Common myeloid progenitor, CD34-positive (primary cell): ENCODE results near the gene IFITM10.

Experiments used
- CTCF ChIA-PET: fragments of 350-600 bp; sonication (Branson Sonifier 250); formaldehyde crosslinking; loops from one replicate; lab custom pipeline; 2021; ENCODE audit warnings: antibody characterized with exemption; lab: Charles Lee
- POLR2A ChIA-PET: fragments of 350-600 bp; sonication (Branson Sonifier 250); formaldehyde crosslinking; loops from one replicate; lab custom pipeline; 2021; ENCODE audit warnings: antibody characterized with exemption; lab: Charles Lee
- DNase-seq, 3 donors: peaks; one replicate each; pipeline versions ENCODE4 v3.0.0 to v3.0.0-alpha.2; 2013
- H3K27ac ChIP-seq, 2 experiments: 1 replicate in 1 of 2; 2 replicates in 1 of 2; pipeline ENCODE4 v1.7.0; 2013; ENCODE audit warnings: inconsistent platforms in 2 of 2, low read length in 2 of 2, mild to moderate bottlenecking in 2 of 2, low read depth in 1 of 2, moderate library complexity in 1 of 2; ENCODE audit not compliant: severe bottlenecking in 2 of 2, insufficient read depth in 1 of 2, poor library complexity in 1 of 2
- H3K27me3 ChIP-seq, 5 experiments: replicated peaks in 2 of 5; 1 replicate in 3 of 5; 2 replicates in 2 of 5; pipeline versions ENCODE4 v1.6.1 to v1.7.0; 2013; ENCODE audit warnings: low read length in 4 of 5, mild to moderate bottlenecking in 2 of 5, moderate library complexity in 2 of 5, inconsistent platforms in 1 of 5; ENCODE audit not compliant: insufficient read depth in 5 of 5, control insufficient read depth in 4 of 5
- H3K36me3 ChIP-seq, 4 experiments: 1 replicate in 2 of 4; 2 replicates in 2 of 4; pipeline versions ENCODE4 v1.6.1 to v1.7.0; 2013; ENCODE audit warnings: low read length in 3 of 4, control low read depth in 1 of 4, mild to moderate bottlenecking in 1 of 4; ENCODE audit not compliant: control insufficient read depth in 4 of 4, insufficient read depth in 4 of 4
- H3K4me1 ChIP-seq, 4 experiments: 1 replicate in 3 of 4; 2 replicates in 1 of 4; pipeline versions ENCODE4 v1.6.1 to v1.7.1; 2013; ENCODE audit warnings: low read length in 3 of 4, mild to moderate bottlenecking in 3 of 4, control low read depth in 1 of 4, inconsistent platforms in 1 of 4, moderate library complexity in 1 of 4; ENCODE audit not compliant: control insufficient read depth in 4 of 4, insufficient read depth in 4 of 4; ENCODE audit errors: control extremely low read depth in 1 of 4
- H3K4me3 ChIP-seq, 7 experiments: 1 replicate in 4 of 7; 2 replicates in 3 of 7; pipeline versions ENCODE4 v1.5.1 to v1.7.0; 2013; ENCODE audit warnings: mild to moderate bottlenecking in 7 of 7, low read length in 6 of 7, moderate library complexity in 6 of 7, inconsistent platforms in 2 of 7, low read depth in 2 of 7, control low read depth in 1 of 7; ENCODE audit not compliant: insufficient read depth in 4 of 7, control insufficient read depth in 1 of 7; ENCODE audit errors: extremely low read depth in 1 of 7
- H3K9me3 ChIP-seq, 5 experiments: 1 replicate in 4 of 5; 2 replicates in 1 of 5; pipeline versions ENCODE4 v1.6.1 to v1.7.1; 2013; ENCODE audit warnings: low read length in 4 of 5, mild to moderate bottlenecking in 2 of 5, inconsistent platforms in 1 of 5, low read depth in 1 of 5, moderate library complexity in 1 of 5; ENCODE audit not compliant: control insufficient read depth in 4 of 5, insufficient read depth in 2 of 5; ENCODE audit errors: control extremely low read depth in 1 of 5
- WGBS: methylation state at CpG from one replicate; pipeline ENCODE4 v1.1.5; 2013; ENCODE audit not compliant: insufficient coverage; 5-methylcytosine and 5-hydroxymethylcytosine counted together

Gene IFITM10

DNA sequence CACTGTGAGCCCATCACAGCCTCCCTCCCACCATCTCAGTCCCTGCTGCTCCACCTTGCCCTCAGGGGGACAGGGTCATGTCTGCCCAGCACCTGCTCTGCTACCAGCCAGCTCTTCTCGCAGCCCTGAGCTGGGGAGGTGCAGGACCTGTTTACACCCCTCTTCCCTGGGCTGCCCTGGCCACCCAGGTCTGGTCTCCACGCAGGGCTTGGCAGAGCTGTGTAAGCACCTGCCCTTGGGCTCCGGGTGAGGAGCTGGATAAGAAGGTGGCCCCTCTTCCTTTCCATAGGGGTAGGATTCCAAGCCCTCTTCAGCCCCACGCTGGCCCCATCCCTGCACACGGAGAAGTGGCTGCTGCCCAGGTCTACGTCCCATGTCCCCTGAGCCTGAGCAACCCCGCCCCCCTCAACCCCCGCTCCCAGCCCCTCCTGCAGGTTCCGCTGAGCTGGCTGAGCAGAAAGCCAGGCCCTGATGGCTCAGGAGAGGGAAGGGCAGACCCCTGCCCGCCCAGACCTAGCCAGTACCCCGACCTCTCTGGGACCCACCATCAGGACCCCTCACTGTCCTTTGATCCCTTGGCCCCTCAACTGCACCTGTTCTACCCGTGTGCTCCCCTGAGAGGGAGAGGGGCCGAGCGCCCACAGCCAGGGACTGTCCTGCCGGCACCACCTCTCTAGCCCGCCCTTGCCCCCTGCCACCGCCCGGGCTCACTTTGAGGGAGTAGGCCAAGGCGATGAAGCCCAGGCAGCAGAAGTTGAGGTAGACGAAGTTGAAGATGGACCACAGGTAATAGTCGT lies 3.2 kb downstream of the IFITM10 start:
- WGBS = 98% methylated on average over 18 of the region's 21 CpGs
- H3K27ac ChIP-seq = no peak overlapping the region
- no peak overlapping the region for H3K4me3 ChIP-seq
- ChIA-PET POLR2A (no interaction called here), CTCF (interaction anchor here (1.7 kb wide), 1 partner anchor 62 kb away, joined by 4 read pairs; no protein-coding TSS in a partner anchor)
- DNase-seq = no peak
- peaks cover 0 to 48% (median 43%) of the 10 kb centered on the region in 4 experiments for H3K4me1 ChIP-seq
- H3K27me3 ChIP-seq = peaks cover 0 to 31% (median 5%) of the 10 kb centered on the region in 5 experiments
- H3K36me3 ChIP-seq = peaks cover 0 to 9% (median 0%) of the 10 kb centered on the region in 4 experiments
- no peaks in the 10 kb centered on the region for H3K9me3 ChIP-seq

DNA sequence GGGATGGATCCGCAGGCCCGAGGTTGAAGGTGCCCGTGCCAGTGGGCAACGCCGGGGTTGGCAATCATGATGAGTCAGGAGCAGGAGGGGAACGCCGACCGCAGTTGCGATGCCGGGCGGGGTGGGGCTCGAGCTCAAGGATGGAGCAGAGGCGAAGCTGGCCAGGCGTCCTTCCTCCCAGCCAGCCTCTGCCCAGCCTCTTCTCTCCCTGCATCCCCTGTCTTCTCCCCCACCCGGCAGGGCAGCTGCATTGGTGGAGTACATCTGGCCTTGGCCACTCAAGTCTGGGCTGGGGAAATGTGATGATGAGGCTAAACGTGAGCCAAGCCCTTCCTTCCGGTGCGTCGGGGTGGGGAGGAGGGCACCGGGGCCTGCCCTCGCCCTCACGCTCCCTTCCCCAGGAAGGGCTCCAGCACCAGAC lies 3.9 kb downstream of the IFITM10 start:
- H3K9me3 ChIP-seq = no peaks in the 10 kb centered on the region
- no peak overlapping the region for H3K27ac ChIP-seq
- DNase-seq = no peak
- ChIA-PET CTCF (interaction anchor here (1.7 kb wide), 1 partner anchor 62 kb away, joined by 4 read pairs; no protein-coding TSS in a partner anchor), POLR2A (no interaction called here)
- H3K27me3 ChIP-seq = peaks cover 0 to 35% (median 5%) of the 10 kb centered on the region in 5 experiments
- peaks cover 0 to 42% (median 37%) of the 10 kb centered on the region in 4 experiments for H3K4me1 ChIP-seq
- no peak overlapping the region for H3K4me3 ChIP-seq
- peaks cover 0 to 2% (median 0%) of the 10 kb centered on the region in 4 experiments for H3K36me3 ChIP-seq
- WGBS = 82% methylated on average over 19 of the region's 22 CpGs

DNA sequence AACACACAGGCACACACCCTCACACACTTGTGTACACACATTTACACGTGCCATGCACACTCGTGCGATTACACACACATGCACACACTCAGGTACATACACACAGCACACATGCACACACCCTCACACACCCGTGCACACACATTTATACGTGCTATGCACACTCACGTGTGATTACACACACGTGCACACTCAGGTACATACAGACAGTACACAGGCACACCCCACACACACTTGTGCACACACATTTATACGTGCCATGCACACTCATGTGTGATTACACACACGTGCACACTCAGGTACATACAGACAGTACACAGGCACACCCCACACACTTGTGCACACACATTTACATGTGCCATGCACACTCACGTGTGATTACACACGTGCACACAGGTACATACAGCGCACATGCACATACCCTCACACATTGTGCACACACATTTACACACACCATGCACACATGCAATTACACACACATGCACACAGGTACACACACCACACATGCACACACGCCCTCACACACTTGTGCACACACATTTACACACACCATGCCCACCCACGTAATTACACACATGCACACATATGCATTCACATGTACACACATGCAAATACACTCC lies 4.6 kb downstream of the IFITM10 start:
- no peak for DNase-seq
- ChIA-PET CTCF (no interaction called here), POLR2A (no interaction called here)
- Histone ChIP-seq H3K36me3 (no peaks in the 10 kb centered on the region), H3K4me1 (peaks cover 0 to 35% (median 30%) of the 10 kb centered on the region in 4 experiments), H3K27ac (no peak overlapping the region), H3K4me3 (no peak overlapping the region), H3K9me3 (no peaks in the 10 kb centered on the region), H3K27me3 (peaks cover 0 to 35% (median 5%) of the 10 kb centered on the region in 5 experiments)
- WGBS = 96% methylated on average over 12 of the region's 14 CpGs

DNA sequence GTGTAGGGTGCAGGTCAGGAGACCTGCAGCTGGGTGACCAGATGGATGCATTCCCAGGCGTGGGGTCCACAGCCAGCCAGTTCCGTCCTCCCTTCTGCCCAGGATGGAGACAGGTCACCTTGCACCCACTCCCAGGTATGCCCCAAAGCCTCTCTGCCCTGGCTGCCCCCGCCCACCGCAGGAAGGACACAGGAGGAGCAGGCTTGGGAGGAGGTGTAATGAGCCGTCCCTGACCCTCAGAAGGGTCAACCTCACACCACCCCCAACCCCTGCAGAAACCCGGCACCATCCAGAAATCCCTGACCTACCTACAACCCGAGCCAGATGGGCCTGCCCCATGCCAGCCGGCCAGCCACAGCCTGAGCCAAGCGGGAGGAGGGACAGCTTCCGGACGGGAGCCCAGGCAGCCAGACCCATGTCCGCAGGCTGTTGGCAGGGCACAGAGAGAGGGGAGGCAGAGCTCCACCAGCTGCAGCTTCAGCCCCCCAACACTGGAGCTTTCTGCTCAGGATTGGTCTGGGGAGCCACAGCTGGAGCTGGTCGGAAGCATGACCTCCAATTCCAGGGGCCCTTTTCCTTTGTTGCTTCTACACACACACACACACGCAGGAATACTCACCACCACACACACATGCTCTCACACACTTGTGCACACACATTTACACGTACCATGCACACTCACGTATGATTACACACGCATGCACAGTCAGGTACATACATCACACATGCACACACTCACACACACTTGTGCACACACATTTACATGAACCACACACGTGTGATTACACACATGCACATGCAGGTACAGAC lies 5.3 kb downstream of the IFITM10 start:
- CTCF ChIA-PET = interaction anchor here (1.3 to 1.4 kb wide), 2 partner anchors 51 to 79 kb away, joined by 3 read pairs; no protein-coding TSS in a partner anchor
- Histone ChIP-seq H3K36me3 (no peaks in the 10 kb centered on the region), H3K4me1 (peaks cover 0 to 28% (median 23%) of the 10 kb centered on the region in 4 experiments), H3K27ac (no peak overlapping the region), H3K27me3 (peaks cover 0 to 35% (median 5%) of the 10 kb centered on the region in 5 experiments), H3K4me3 (no peak overlapping the region), H3K9me3 (no peaks in the 10 kb centered on the region)
- no peak for DNase-seq
- WGBS = 93% methylated on average over 14 of the region's 18 CpGs
- POLR2A ChIA-PET = no interaction called here

DNA sequence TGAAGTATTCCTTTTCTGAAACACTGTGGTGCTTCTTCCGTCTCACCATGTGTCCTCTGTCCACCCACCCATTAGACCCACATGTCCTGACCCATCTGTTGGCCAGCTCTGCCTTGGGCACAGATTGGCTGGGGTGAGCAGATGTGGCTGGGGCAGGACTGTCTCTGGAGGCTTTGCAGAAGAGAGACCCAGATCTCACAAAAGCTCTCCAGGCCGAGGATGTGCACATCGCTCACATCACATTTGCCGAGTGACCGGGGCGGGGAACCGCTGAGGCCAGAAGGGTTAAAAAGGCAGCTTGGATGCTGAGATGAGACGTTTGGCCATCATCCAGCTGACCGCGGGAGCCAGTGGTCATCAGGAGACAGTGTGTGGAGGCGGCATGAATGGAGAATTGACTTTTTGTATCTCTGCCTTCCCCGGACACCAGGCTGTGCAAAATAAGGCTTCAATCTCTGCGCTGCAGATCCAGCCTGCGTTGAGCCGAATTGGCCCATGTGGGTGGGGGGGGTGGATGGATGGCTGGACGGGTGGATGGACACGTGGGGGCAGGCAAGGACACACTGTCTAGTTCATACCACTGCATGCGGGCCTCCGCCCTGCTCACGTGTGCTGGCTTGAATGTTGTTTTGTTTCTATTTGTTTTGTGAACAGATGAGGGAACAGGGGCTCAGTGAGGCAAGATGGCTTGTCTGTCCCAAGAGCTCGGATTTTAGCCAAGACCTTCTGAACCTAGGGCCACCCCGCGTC lies 6.1 kb downstream of the IFITM10 start:
- Histone ChIP-seq H3K9me3 (no peaks in the 10 kb centered on the region), H3K27me3 (peaks cover 0 to 32% (median 5%) of the 10 kb centered on the region in 5 experiments), H3K27ac (no peak overlapping the region), H3K36me3 (no peaks in the 10 kb centered on the region), H3K4me3 (no peak overlapping the region), H3K4me1 (peaks cover 0 to 20% (median 15%) of the 10 kb centered on the region in 4 experiments)
- WGBS = 95% methylated on average over 20 of the region's 23 CpGs
- ChIA-PET CTCF (interaction anchor here (1.3 to 1.4 kb wide), 2 partner anchors 50 to 80 kb away, joined by 3 read pairs; no protein-coding TSS in a partner anchor), POLR2A (no interaction called here)
- DNase-seq = no peak

DNA sequence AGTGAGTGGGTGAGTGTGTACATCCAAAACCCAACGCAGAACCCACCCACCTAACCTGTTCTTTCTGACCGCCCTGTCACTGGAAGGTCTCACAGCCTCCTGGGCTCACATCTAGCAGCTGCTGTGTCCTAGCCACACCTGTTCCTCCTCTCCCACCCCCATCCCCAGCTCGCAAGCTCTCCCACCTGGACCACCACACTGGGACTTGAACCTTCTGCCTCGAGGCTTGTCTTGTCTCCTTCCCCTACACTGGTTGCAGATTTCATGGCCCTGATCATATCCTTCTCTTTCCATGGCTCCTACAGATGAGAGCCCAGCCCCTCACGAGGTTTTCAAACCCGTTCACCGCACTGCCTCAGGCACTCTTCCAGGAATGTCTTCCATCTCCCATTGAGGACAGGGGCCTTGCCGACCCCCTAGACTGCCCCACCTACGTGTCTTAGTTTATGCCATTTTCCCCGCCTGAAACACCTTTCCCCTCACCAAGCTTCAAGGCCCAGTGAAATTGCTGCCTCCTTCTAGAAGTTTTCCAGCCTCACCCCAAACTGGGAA lies 6.7 kb downstream of the IFITM10 start:
- no peaks in the 10 kb centered on the region for H3K36me3 ChIP-seq
- no peak for DNase-seq
- H3K4me1 ChIP-seq = peaks cover 0 to 13% (median 9%) of the 10 kb centered on the region in 4 experiments
- CTCF ChIA-PET = interaction anchor here (1.3 to 1.4 kb wide), 2 partner anchors 50 to 81 kb away, joined by 3 read pairs; no protein-coding TSS in a partner anchor
- 99% methylated on average over 8 of the region's 10 CpGs for WGBS
- H3K27ac ChIP-seq = no peak overlapping the region
- peaks cover 0 to 27% (median 3%) of the 10 kb centered on the region in 5 experiments for H3K27me3 ChIP-seq
- POLR2A ChIA-PET = no interaction called here
- H3K9me3 ChIP-seq = no peaks in the 10 kb centered on the region
- H3K4me3 ChIP-seq = no peak overlapping the region
